T-helper 2 cell (primary cell): ENCODE measurements around the gene ZFYVE27.

ENCODE experiments used
- DNase-seq, 5 experiments: peaks; one replicate each; pipeline versions ENCODE4 v3.0.0 to v3.0.0-alpha.2; 2012 to 2022

Gene ZFYVE27

GRCh38 chr10:97771055-97771891, 34.3 kb downstream of the ZFYVE27 start:
- DNase-seq = peak in 1 of 5 experiments; percentile 32

- DNase-seq = no peak
Observed at GRCh38 chr10:97771913-97772823, 35.2 kb downstream of the ZFYVE27 start, which contains the start of gene SFRP5. TSS of gene SFRP5 (minus strand) at chr10:97771999. CDS start at chr10:97771833, 166 bp downstream.

GRCh38 chr10:97773096-97773495, 36.2 kb downstream of the ZFYVE27 start:
- no peak for DNase-seq

GRCh38 chr10:97774811-97775294, 37.9 kb downstream of the ZFYVE27 start:
- no peak for DNase-seq

- no peak for DNase-seq
Observed at GRCh38 chr10:97777143-97777542, 40.2 kb downstream of the ZFYVE27 start.

DNA sequence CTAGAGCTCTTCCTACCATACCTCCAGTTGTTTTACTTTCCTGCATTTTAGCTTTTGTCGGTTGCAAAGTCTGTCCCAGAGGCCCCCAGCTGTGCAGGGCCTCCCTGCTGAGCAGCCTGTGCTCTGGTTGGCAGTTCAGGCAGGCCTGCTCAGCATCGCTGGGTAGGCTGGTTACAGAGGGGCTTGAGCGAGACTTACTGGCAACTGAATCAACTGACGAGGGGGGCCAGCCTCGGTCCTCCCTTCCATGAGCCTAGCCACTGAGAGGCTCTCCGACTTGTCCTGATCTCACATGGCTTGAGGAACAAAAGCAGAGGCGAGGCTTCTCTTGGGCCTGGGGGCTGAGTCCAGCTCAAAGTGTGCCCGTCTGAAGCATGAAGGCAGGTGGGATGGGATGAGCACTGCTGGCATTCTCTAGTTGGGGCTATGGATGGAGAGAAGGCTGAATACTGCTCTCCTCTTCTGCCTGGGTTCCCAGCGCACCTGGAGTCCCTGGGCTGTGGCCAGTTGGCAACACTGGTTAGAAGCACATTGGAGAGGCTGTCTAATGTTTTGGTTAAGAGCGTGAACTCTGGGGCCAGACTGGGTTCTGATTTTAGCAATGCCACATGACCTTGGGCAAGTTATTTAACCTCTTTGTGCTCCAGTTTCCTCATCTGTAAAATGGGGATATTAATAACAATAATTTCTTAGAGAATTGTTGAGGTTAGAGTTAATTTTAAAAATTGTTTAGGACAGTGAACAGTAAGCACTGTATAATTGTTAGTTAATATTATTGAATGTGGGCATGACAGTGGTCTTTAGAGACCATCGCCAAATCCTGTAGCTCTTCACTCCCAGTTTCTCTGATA, 41.7 kb downstream of the ZFYVE27 start:
- DNase-seq = no peak

DNA sequence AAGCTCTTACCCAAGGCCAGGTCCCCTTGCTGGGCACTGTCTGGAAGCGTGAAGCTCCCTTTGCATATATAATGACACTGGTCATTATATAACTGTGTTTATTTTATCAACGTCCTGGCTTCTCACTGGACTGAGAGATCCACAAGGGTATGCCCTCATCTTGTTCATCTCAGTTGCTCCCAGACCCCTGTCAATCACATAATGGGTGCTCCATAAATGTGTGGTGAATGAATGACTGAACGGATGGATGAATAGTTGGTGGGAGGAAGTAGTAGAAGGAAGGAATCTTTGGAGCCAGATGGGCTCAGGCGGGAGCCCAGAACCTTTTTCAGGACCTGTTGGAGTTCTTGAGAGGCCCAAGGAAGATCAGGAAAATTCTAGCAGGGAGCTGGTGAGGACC, 42.6 kb downstream of the ZFYVE27 start:
- no peak for DNase-seq

DNA sequence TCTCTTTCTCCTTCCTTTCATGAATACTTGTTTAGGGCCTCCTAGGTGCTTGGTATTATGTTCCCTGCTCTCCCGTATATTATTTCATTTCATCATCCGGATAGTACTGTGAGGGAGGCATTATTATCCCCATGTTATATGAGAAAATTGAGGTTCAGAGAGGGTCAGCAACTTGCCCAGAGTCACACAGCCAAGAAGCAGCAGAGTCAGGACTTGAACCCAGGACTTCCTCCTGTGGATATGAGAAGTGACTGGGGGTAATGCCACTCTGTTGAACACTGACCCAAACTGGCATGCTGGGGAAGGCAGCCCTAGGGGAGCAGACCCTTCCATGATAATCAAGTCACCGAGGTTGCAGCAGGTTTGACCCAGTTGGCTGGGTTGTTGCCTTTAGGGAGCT, 43.0 kb downstream of the ZFYVE27 start:
- no peak for DNase-seq

GRCh38 chr10:97780841-97781617, 44.1 kb downstream of the ZFYVE27 start:
- no peak for DNase-seq

DNA sequence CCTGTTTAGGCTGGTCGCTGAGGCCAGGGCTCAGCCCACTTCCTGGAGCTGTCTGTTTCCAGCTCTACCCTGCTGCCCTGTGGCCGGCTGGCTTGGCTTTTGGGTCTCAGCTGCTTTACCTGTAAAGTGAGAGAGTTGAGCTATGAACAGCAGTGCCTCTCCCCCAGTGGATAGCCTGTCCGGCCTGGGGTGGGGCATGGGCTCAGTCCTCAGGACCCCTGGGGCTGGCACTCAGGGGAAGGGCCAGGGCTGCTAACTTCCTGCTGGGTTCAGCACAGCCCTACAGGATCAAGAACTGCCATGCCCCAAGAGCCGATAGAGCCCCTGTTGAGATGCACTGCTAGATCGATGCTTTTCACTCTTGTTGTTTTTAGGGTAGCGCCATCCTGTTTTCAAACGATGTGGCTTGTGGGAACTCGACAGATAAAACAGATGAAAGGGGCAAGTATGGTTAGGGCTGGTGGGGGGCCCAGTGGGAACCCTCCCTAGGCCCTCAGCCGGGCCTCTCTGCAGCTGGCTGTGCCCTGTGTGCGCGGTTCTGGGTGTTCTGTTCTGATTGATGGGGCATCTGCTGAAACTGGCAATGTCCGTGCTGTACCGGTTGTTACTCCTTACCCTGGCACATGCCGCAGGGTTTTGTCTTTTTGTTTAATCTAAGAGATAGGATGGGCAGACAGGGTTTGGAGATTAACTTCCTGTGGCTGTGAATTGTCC, 44.8 kb downstream of the ZFYVE27 start:
- DNase-seq = no peak

- DNase-seq = no peak
Observed at GRCh38 chr10:97782455-97783228, 45.7 kb downstream of the ZFYVE27 start.

GRCh38 chr10:97784200-97784810, 47.4 kb downstream of the ZFYVE27 start:
- DNase-seq = no peak

GRCh38 chr10:97785231-97785630, 48.3 kb downstream of the ZFYVE27 start:
- DNase-seq = no peak

- no peak for DNase-seq
Observed at GRCh38 chr10:97785731-97786130, 48.8 kb downstream of the ZFYVE27 start.

DNA sequence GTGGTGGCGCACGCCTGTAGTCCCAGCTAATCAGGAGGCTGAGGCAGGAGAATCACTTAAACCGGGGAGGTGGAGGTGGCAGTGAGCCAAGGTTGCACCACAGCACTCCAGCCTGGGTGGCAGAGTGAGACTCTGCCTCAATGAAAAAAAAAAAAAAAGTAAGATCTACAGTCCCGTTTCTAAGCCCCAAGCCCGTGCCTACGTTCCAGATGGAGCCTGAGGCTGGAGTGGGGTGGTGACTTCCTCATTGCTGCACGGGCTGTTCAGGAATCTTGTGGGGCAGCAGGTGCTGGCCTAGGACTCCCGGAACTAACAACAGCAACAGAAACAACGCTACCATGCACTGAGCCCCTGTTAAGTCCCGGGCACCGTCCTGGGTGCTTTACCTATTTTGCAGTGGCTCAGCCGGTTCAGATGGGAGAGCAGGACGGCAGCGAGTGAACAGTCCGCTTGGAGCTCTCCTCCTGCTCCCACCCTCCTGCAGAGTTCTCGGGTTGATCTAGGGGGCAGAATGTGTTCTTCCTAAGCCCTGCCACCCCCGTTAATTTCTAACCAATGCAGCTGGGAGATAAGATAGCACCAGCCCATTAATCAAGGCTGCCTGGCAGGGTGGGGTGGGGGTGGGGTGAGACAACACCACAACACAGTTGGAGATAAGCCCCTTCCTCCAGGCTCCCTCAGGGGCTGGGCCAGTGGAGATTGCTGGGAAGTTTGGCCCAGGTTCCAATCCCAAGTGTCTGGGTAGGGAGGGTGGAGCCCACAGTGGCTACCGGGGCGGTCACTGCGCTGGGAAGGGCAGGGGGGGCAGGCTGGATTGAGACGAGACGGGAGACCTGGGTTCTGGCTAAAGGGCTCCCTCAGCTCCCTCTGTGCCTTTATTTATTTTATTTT, 51.9 kb downstream of the ZFYVE27 start:
- no peak for DNase-seq

DNA sequence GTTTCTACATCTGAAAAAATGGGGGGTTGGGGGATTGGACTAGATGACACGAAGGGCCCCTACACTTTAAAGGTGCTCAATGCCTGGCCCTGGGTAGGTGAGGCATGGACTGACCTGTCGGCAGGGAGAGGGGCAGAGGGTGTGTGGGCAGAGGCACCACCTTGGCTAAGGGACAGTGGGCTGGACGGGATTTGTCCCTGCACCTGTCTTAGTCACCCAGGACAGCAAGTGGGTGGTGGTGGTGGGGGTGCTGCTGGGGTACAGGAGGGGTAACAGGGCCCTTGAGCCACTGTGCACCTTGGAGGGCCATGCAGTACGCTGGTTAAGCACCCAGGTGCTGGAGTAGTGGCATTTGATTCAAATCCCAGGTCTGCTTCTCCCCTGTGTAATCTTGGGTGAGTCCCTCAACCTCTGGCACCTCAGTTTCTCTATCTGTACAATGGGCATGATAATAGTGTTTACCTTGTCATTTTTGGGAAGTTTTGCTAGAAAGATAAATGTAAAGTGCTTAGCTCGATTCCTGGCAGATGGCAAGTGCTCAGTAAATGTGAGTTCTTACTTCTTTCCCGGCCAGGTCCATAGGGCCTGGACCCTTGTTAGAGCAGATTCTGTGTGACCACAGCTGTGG, 53.0 kb downstream of the ZFYVE27 start:
- no peak for DNase-seq

GRCh38 chr10:97791824-97792721, 55.1 kb downstream of the ZFYVE27 start:
- peak; percentile 38 to 63 (median 58) for DNase-seq
